Activated CD4-positive, alpha-beta memory T cell treated with anti-CD3 and anti-CD28 coated beads for 36 hours (primary cell): ENCODE results near the gene UPK3B. TPM values are rescaled to one million over a fixed set of nuclear protein-coding genes. Genes with fewer than 3 reads are reported as not detected.
"Not testable (repeated sequence)": the region's sequence is repeated elsewhere in the genome, so short reads cannot be mapped to it uniquely, and the experiment has no call there.

ENCODE experiments used
- CTCF ChIA-PET: fragments of 350-600 bp; sonication (Branson Sonifier 250); formaldehyde crosslinking; loops from one replicate; lab custom pipeline; 2021; ENCODE audit warnings: antibody characterized with exemption, inconsistent platforms; lab: Charles Lee
- POLR2A ChIA-PET: fragments of 350-600 bp; sonication (Branson Sonifier 250); formaldehyde crosslinking; loops from one replicate; lab custom pipeline; 2021; ENCODE audit warnings: antibody characterized with exemption; lab: Charles Lee
- DNase-seq: peaks from one replicate; pipeline ENCODE4 v3.0.0-alpha.2; 2020
- H3K27ac Mint-ChIP-seq: one replicate; pipeline ENCODE4 v1.8.0; 2021; ENCODE audit warnings: mixed read lengths
- H3K27me3 Mint-ChIP-seq: one replicate; pipeline ENCODE4 v1.8.0; 2021; ENCODE audit warnings: mixed read lengths
- H3K36me3 Mint-ChIP-seq: one replicate; pipeline ENCODE4 v1.8.0; 2021; ENCODE audit warnings: mixed read lengths
- H3K4me1 Mint-ChIP-seq: one replicate; pipeline ENCODE4 v1.8.0; 2021; ENCODE audit warnings: low read depth, mixed read lengths
- H3K4me3 Mint-ChIP-seq: one replicate; pipeline ENCODE4 v1.8.0; 2021; ENCODE audit warnings: mild to moderate bottlenecking, mixed read lengths
- H3K9me3 Mint-ChIP-seq: one replicate; pipeline ENCODE4 v1.8.0; 2021; ENCODE audit warnings: mixed read lengths
- intact Hi-C: fragments of 100-400 bp; cut with micrococcal nuclease; formaldehyde crosslinking; loops from one replicate; pipeline ENCODE4 v1.15.1; 2023
- total RNA-seq, 2 experiments: library from RNA; stranded (reverse); gene quantifications; one replicate each; pipeline ENCODE4 v1.2.3, GENCODE V29; 2021

UPK3B gene
- total RNA-seq, 2 experiments from 2014 or later = 0.65 to 1.6 TPM

GRCh38 chr7:76549855-76550248, 39.5 kb downstream of the UPK3B start:
- Mint-ChIP-seq H3K4me1 (peaks cover 21% of the 10 kb centered on the region), H3K27ac (peak overlapping the region; percentile 70), H3K36me3 (peaks cover 14% of the 10 kb centered on the region), H3K4me3 (peak overlapping the region; percentile 90)
- DNase-seq = peak; percentile 15
- H3K9me3 Mint-ChIP-seq, H3K27me3 Mint-ChIP-seq, POLR2A ChIA-PET, CTCF ChIA-PET: not testable (repeated sequence)
- intact Hi-C loops = loop anchor here (5.0 kb wide), 1 partner anchor 233 kb away; no protein-coding TSS in a partner anchor

GRCh38 chr7:76551992-76552391, 41.6 kb downstream of the UPK3B start:
- H3K9me3 Mint-ChIP-seq, H3K4me3 Mint-ChIP-seq, POLR2A ChIA-PET, CTCF ChIA-PET, H3K27me3 Mint-ChIP-seq, H3K27ac Mint-ChIP-seq, intact Hi-C loops, DNase-seq: not testable (repeated sequence)
- Mint-ChIP-seq H3K36me3 (peaks cover 19% of the 10 kb centered on the region), H3K4me1 (peaks cover 29% of the 10 kb centered on the region)

- H3K4me3 Mint-ChIP-seq, POLR2A ChIA-PET, H3K27me3 Mint-ChIP-seq, intact Hi-C loops, H3K27ac Mint-ChIP-seq, H3K9me3 Mint-ChIP-seq, CTCF ChIA-PET, DNase-seq: not testable (repeated sequence)
- peaks cover 22% of the 10 kb centered on the region for H3K36me3 Mint-ChIP-seq
- peaks cover 33% of the 10 kb centered on the region for H3K4me1 Mint-ChIP-seq
Observed at GRCh38 chr7:76559685-76560084, 49.3 kb downstream of the UPK3B start.

- H3K27ac Mint-ChIP-seq, CTCF ChIA-PET, intact Hi-C loops, H3K9me3 Mint-ChIP-seq, DNase-seq, H3K27me3 Mint-ChIP-seq, POLR2A ChIA-PET, H3K4me3 Mint-ChIP-seq: not testable (repeated sequence)
- Mint-ChIP-seq H3K36me3 (peaks cover 20% of the 10 kb centered on the region), H3K4me1 (peaks cover 30% of the 10 kb centered on the region)
Observed at GRCh38 chr7:76560157-76560556, 49.8 kb downstream of the UPK3B start.

GRCh38 chr7:76561342-76561741, 51.0 kb downstream of the UPK3B start:
- CTCF ChIA-PET, H3K27ac Mint-ChIP-seq, H3K9me3 Mint-ChIP-seq, intact Hi-C loops, H3K27me3 Mint-ChIP-seq, DNase-seq, POLR2A ChIA-PET, H3K4me3 Mint-ChIP-seq: not testable (repeated sequence)
- Mint-ChIP-seq H3K4me1 (peaks cover 28% of the 10 kb centered on the region), H3K36me3 (peaks cover 15% of the 10 kb centered on the region)

- POLR2A ChIA-PET, H3K27me3 Mint-ChIP-seq, H3K9me3 Mint-ChIP-seq, H3K4me3 Mint-ChIP-seq, CTCF ChIA-PET, H3K27ac Mint-ChIP-seq, DNase-seq, intact Hi-C loops, H3K36me3 Mint-ChIP-seq: not testable (repeated sequence)
- H3K4me1 Mint-ChIP-seq = peaks cover 16% of the 10 kb centered on the region
Observed at GRCh38 chr7:76565001-76565400, 54.6 kb downstream of the UPK3B start.

Other genes with a start within 250 kb of the UPK3B start
- gene HSPB1, start 207.9 kb upstream of the UPK3B start, total RNA-seq = 100 to 1,000 TPM; 119 to 127 TPM
- 100 to 1,000 TPM; 127 TPM for gene YWHAG, start 151.6 kb upstream of the UPK3B start, total RNA-seq
- under 1 TPM; 0.81 to 0.87 TPM for gene SSC4D, start 100.9 kb upstream of the UPK3B start, total RNA-seq
- 10 to 100 TPM; 19.4 to 20.4 TPM for gene ZP3, start 85.6 kb upstream of the UPK3B start, total RNA-seq
- gene DTX2, start 48.8 kb upstream of the UPK3B start, total RNA-seq = 10 to 100 TPM; 15.9 to 16.5 TPM
- gene SPDYE16, start 32.7 kb downstream of the UPK3B start, total RNA-seq = under 1 TPM; 0.19 TPM
- 10 to 100 TPM; 29.3 to 29.8 TPM for gene POMZP3, start 116.7 kb downstream of the UPK3B start, total RNA-seq